A549 (cell line): ENCODE measurements around the gene FBP1. TPM values are rescaled to one million over a fixed set of nuclear protein-coding genes. Genes with fewer than 3 reads are reported as not detected.

ENCODE experiments used
- ATAC-seq, 2 experiments: fragments of 200-7000 bp in 1 of 2; fragments of >200 bp in 1 of 2; cut with Nextera tagmentation in 1 of 2; cut with Tn5 transposase in 1 of 2; 3 replicates each; pipeline versions ENCODE4 v1.8.0 to v1.9.1; 2018 to 2020; ENCODE audit warnings: mild to moderate bottlenecking in 1 of 2, moderate library complexity in 1 of 2
- CTCF ChIA-PET: fragments of 300-600 bp; sonication (Branson Sonifier 250); formaldehyde crosslinking; extraction: SDS; loops from one replicate; lab custom pipeline; 2021; ENCODE audit warnings: antibody characterized with exemption, inconsistent platforms; lab: Yijun Ruan, JAX
- POLR2A ChIA-PET: fragments of 350-600 bp; formaldehyde crosslinking; extraction: SDS; loops from one replicate; lab custom pipeline; 2021; ENCODE audit warnings: antibody characterized with exemption, inconsistent platforms; lab: Yijun Ruan, JAX
- DNase-seq, 2 experiments: peaks; one replicate each; pipeline versions ENCODE4 v3.0.0 to v3.0.0-alpha.2; 2011 to 2016; ENCODE audit warnings: low read depth in 1 of 2, low spot score in 1 of 2
- FAIRE-seq: peaks from 2 replicates; lab custom pipeline; 2011; peaks lifted over from hg19 to GRCh38; lab: Jason Lieb, UNC
- H3K27ac ChIP-seq, 2 experiments: fragments of >200 bp; sonication (Bioruptor Twin); formaldehyde crosslinking; 3 replicates each; pipeline ENCODE4 v1.5.1; 2016 to 2017
- H3K4me1 ChIP-seq: fragments of >200 bp; sonication (Bioruptor Twin); formaldehyde crosslinking; 3 replicates; pipeline ENCODE4 v1.6.1; 2016
- H3K4me2 ChIP-seq: fragments of >200 bp; sonication (Bioruptor Twin); formaldehyde crosslinking; 3 replicates; pipeline ENCODE4 v1.6.1; 2016
- H3K4me3 ChIP-seq: fragments of >200 bp; sonication (Bioruptor Twin); formaldehyde crosslinking; 3 replicates; pipeline ENCODE4 v1.5.1; 2016
- H3K9me3 ChIP-seq: fragments of >200 bp; sonication (Bioruptor Twin); formaldehyde crosslinking; 3 replicates; pipeline ENCODE4 v1.6.1; 2016
- BHLHE40 ChIP-seq: IDR thresholded peaks from 2 replicates; pipeline ENCODE4 v1.6.1; 2012; ENCODE audit warnings: low read depth, low read length, inconsistent platforms
- CBX2 ChIP-seq: fragments of 200-600 bp; sonication (generic); IDR thresholded peaks from 2 replicates; pipeline ENCODE4 v1.6.1; 2016; ENCODE audit warnings: low read depth, mild to moderate bottlenecking, borderline replicate concordance
- CBX8 ChIP-seq: fragments of 200-600 bp; sonication (generic); IDR thresholded peaks from 2 replicates; pipeline ENCODE4 v1.6.1; 2016
- CEBPB ChIP-seq, 2 experiments: fragments of >200 bp in 1 of 2; sonication (Bioruptor Twin) in 1 of 2; formaldehyde crosslinking in 1 of 2; IDR thresholded peaks; 2 replicates each; pipeline ENCODE4 v1.6.1; 2012 to 2016
- CHD2 ChIP-seq: fragments of 150-350 bp; IDR thresholded peaks from 2 replicates; pipeline ENCODE4 v1.6.1; 2014; ENCODE audit warnings: low read length; ENCODE audit not compliant: partially characterized antibody
- CHD4 ChIP-seq: fragments of 200-600 bp; sonication (generic); IDR thresholded peaks from 2 replicates; pipeline ENCODE4 v1.6.1; 2016; ENCODE audit warnings: antibody characterized with exemption, mild to moderate bottlenecking, borderline replicate concordance
- EP300 ChIP-seq, 2 experiments: fragments of >200 bp; sonication (Bioruptor Twin); formaldehyde crosslinking; IDR thresholded peaks; 2 replicates in 1 of 2; 3 replicates in 1 of 2; pipeline ENCODE4 v1.6.1; 2016 to 2017
- HOXA7 ChIP-seq: fragments of 250-450 bp; sonication (Bioruptor Pico); IDR thresholded peaks from 2 replicates; pipeline ENCODE4 v1.5.0; 2020; ENCODE audit warnings: mild to moderate bottlenecking, moderate library complexity
- HOXB13 ChIP-seq: fragments of 250-450 bp; sonication (Bioruptor Pico); IDR thresholded peaks from 2 replicates; pipeline ENCODE4 v1.5.0; 2020; ENCODE audit warnings: low read depth, mild to moderate bottlenecking, moderate library complexity
- JUNB ChIP-seq: fragments of >200 bp; sonication (Bioruptor Twin); formaldehyde crosslinking; IDR thresholded peaks from 2 replicates; pipeline ENCODE4 v1.6.1; 2016
- KDM5A ChIP-seq: fragments of 200-600 bp; sonication (generic); IDR thresholded peaks from 2 replicates; pipeline ENCODE4 v1.6.1; 2016; ENCODE audit warnings: antibody characterized with exemption, mild to moderate bottlenecking
- MAZ ChIP-seq: fragments of 150-350 bp; IDR thresholded peaks from 2 replicates; pipeline ENCODE4 v1.6.1; 2014; ENCODE audit warnings: antibody characterized with exemption, low read depth, low read length, borderline replicate concordance
- NFE2L2 ChIP-seq: fragments of 150-350 bp; conservative IDR thresholded peaks from 2 replicates; pipeline ENCODE4 v1.6.1; 2014; ENCODE audit warnings: low read length
- NPAS2 ChIP-seq: fragments of 250-450 bp; sonication (Bioruptor Pico); IDR thresholded peaks from 2 replicates; pipeline ENCODE4 v1.8.0; 2022; ENCODE audit warnings: mild to moderate bottlenecking, moderate library complexity, borderline replicate concordance
- PHF8 ChIP-seq: fragments of 200-600 bp; sonication (generic); IDR thresholded peaks from 2 replicates; pipeline ENCODE4 v1.6.1; 2016; ENCODE audit warnings: low read depth, mild to moderate bottlenecking, antibody characterized with exemption, moderate library complexity, borderline replicate concordance
- POLR2AphosphoS2 ChIP-seq: conservative IDR thresholded peaks from 2 replicates; pipeline ENCODE4 v1.6.1; 2012; ENCODE audit warnings: low read length, improper control_type of control experiment, inconsistent platforms
- RCOR1 ChIP-seq: fragments of 150-350 bp; IDR thresholded peaks from 2 replicates; pipeline ENCODE4 v1.6.1; 2014; ENCODE audit warnings: antibody characterized with exemption, low read length, low read depth
- RFX5 ChIP-seq: fragments of 450-650 bp; IDR thresholded peaks from 2 replicates; pipeline ENCODE4 v1.7.1; 2014; ENCODE audit warnings: antibody characterized with exemption, mild to moderate bottlenecking, moderate library complexity
- SREBF2 ChIP-seq: fragments of 450-650 bp; IDR thresholded peaks from 2 replicates; pipeline ENCODE4 v1.6.1; 2014; ENCODE audit warnings: mild to moderate bottlenecking, moderate library complexity
- TFCP2L1 ChIP-seq: fragments of 250-450 bp; sonication (Bioruptor Pico); IDR thresholded peaks from 2 replicates; pipeline ENCODE4 v1.5.0; 2021; ENCODE audit warnings: mild to moderate bottlenecking
- ZC3H11A ChIP-seq: fragments of 450-650 bp; IDR thresholded peaks from 2 replicates; pipeline ENCODE4 v1.6.1; 2014; ENCODE audit warnings: antibody characterized with exemption, mild to moderate bottlenecking
- ZNF302 ChIP-seq: fragments of 250-450 bp; sonication (Bioruptor Pico); IDR thresholded peaks from 2 replicates; pipeline ENCODE4 v1.9.0; 2021; ENCODE audit warnings: inconsistent platforms, mild to moderate bottlenecking, moderate library complexity
- WGBS: methylation state at CpG from one replicate; pipeline ENCODE4 v1.1.6; 2017; ENCODE audit errors: missing lambda C conversion rate; 5-methylcytosine and 5-hydroxymethylcytosine counted together
- polyA plus RNA-seq, 4 experiments: library from polyadenylated mRNA; depleted of rRNA in 3 of 4; stranded (reverse); fragments of >200 nt; fragmentation: RNase III in 1 of 4; extraction: RNeasy Plus Mini Kit Qiagen cat#74134 plus additional on column Dnase treatment in 1 of 4; gene quantifications; 2 replicates in 3 of 4; 3 replicates in 1 of 4; pipeline ENCODE4 v1.2.3, GENCODE V29; 2011 to 2017
- TF ChIP-seq, protein P1 (sequence below): fragments of >200 bp; sonication (Bioruptor Twin); formaldehyde crosslinking; IDR thresholded peaks from 3 replicates; pipeline ENCODE4 v1.5.1; 2016
- TF ChIP-seq, protein P2 (sequence below): IDR thresholded peaks from 2 replicates; pipeline ENCODE4 v1.6.1; 2012
- TF ChIP-seq, protein P3 (sequence below): fragments of 150-350 bp; IDR thresholded peaks from 2 replicates; pipeline ENCODE4 v1.6.1; 2014; ENCODE audit warnings: low read depth, mild to moderate bottlenecking, low read length
- TF ChIP-seq, protein P4 (sequence below): fragments of >200 bp; sonication (Bioruptor Twin); formaldehyde crosslinking; IDR thresholded peaks from 3 replicates; pipeline ENCODE4 v1.6.1; 2016

Gene FBP1
- polyA plus RNA-seq, 2 of the 4 experiments (the other 2 are of a cell fraction), result not detected

DNA sequence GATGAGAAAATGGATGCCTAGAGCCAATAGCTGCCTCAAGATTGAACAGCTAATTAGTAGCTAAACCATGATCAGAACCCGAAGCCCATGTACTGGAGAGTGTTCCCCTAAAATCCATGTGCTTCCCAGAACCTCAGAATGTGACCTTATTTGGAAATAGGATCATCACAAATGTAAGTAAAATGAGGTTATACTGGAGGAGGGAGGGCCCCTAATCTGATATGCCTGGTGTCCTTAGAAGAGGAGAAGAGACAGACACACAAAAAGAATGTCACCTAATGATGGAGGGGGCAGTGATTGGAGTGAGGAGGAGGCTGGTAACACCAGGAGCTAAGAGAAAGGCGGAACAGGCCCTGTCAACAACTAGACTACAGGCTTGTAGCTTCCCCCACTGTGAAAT, 41.3 kb upstream of the FBP1 start:
- 39% methylated on average over 2 of the region's 2 CpGs for WGBS
- no peak for FAIRE-seq
- H3K9me3 ChIP-seq, result no peaks in the 10 kb centered on the region
- no peak for DNase-seq
- no peak for TF ChIP-seq RFX5
- no peak for TF ChIP-seq HOXB13 (CRISPR knock-in tag)
- no peak for TF ChIP-seq CBX2
- TF ChIP-seq TFCP2L1, result no peak
- TF ChIP-seq, protein P1, sequence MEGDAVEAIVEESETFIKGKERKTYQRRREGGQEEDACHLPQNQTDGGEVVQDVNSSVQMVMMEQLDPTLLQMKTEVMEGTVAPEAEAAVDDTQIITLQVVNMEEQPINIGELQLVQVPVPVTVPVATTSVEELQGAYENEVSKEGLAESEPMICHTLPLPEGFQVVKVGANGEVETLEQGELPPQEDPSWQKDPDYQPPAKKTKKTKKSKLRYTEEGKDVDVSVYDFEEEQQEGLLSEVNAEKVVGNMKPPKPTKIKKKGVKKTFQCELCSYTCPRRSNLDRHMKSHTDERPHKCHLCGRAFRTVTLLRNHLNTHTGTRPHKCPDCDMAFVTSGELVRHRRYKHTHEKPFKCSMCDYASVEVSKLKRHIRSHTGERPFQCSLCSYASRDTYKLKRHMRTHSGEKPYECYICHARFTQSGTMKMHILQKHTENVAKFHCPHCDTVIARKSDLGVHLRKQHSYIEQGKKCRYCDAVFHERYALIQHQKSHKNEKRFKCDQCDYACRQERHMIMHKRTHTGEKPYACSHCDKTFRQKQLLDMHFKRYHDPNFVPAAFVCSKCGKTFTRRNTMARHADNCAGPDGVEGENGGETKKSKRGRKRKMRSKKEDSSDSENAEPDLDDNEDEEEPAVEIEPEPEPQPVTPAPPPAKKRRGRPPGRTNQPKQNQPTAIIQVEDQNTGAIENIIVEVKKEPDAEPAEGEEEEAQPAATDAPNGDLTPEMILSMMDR, result no peak
- no peak for TF ChIP-seq ZC3H11A
- TF ChIP-seq EP300 (IDR thresholded peaks at IDR 0.05), result no peak
- TF ChIP-seq NFE2L2, result no peak
- no peak for TF ChIP-seq BHLHE40
- TF ChIP-seq POLR2AphosphoS2, result no peak
- no peak for TF ChIP-seq KDM5A
- no peak for TF ChIP-seq ZNF302
- TF ChIP-seq PHF8, result no peak
- no peak for TF ChIP-seq CHD2
- TF ChIP-seq, protein P2, sequence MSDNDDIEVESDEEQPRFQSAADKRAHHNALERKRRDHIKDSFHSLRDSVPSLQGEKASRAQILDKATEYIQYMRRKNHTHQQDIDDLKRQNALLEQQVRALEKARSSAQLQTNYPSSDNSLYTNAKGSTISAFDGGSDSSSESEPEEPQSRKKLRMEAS, result no peak
- no peak for TF ChIP-seq CHD4
- TF ChIP-seq MAZ, result no peak
- POLR2A ChIA-PET, result interaction anchor here (2.6 kb wide), 1 partner anchor 46 kb away, joined by 9 read pairs; the partner anchor contains the start of gene AOPEP
- ATAC-seq, result peak in 1 of 2 experiments; percentile 6; a peak in 3 of 6 replicates
- H3K4me3 ChIP-seq, result no peak overlapping the region
- no peak overlapping the region for H3K4me2 ChIP-seq
- peak overlapping the region in 1 of 2 experiments; percentile 82; a peak in 3 of 6 replicates for H3K27ac ChIP-seq
- H3K4me1 ChIP-seq, result peaks cover 17% of the 10 kb centered on the region
- CTCF ChIA-PET, result interaction anchor here (0.7 to 10.9 kb wide), 77 partner anchors 8 to 1781 kb away, joined by 3 to 284 read pairs (median 6); partner anchors contain the start of genes AOPEP and PCAT7

DNA sequence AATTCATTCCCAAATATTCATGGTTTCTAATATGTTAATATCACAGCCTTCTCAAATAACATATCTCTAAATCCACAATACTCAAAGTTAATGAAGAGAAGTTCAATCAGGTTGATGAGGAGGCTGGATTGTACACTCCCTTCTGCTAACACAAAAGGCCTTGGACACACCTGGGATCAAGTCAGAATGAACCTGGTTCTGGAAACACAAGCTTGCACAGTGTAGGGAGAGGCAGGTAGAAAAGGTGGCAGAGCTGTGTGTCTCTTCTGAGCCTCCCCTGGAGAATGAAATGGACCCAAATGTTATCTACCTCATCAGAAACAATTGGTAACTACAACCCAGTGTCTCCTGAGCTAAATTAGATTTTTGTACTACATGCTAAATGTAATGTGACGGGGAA, 40.7 kb upstream of the FBP1 start:
- TF ChIP-seq, protein P3, sequence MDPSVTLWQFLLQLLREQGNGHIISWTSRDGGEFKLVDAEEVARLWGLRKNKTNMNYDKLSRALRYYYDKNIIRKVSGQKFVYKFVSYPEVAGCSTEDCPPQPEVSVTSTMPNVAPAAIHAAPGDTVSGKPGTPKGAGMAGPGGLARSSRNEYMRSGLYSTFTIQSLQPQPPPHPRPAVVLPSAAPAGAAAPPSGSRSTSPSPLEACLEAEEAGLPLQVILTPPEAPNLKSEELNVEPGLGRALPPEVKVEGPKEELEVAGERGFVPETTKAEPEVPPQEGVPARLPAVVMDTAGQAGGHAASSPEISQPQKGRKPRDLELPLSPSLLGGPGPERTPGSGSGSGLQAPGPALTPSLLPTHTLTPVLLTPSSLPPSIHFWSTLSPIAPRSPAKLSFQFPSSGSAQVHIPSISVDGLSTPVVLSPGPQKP, result no peak
- TF ChIP-seq HOXA7, result no peak
- ATAC-seq, result no peak
- no peak for FAIRE-seq
- POLR2A ChIA-PET, result interaction anchor here (2.6 kb wide), 1 partner anchor 46 kb away, joined by 9 read pairs; the partner anchor contains the start of gene AOPEP
- WGBS, result 83% methylated on average over 1 of the region's 1 CpG
- H3K9me3 ChIP-seq, result no peaks in the 10 kb centered on the region
- DNase-seq, result no peak
- H3K4me3 ChIP-seq, result no peak overlapping the region
- no peak overlapping the region for H3K4me2 ChIP-seq
- H3K4me1 ChIP-seq, result peaks cover 24% of the 10 kb centered on the region
- CTCF ChIA-PET, result interaction anchor here (0.8 to 10.9 kb wide), 18 partner anchors 8 to 500 kb away, joined by 3 to 284 read pairs (median 13); partner anchors contain the start of genes AOPEP and PCAT7
- H3K27ac ChIP-seq, result peak overlapping the region in 1 of 2 experiments; percentile 82; a peak in 2 of 6 replicates

- ChIA-PET POLR2A (interaction anchor here (2.6 kb wide), 1 partner anchor 47 kb away, joined by 9 read pairs; the partner anchor contains the start of gene AOPEP), CTCF (interaction anchor here (0.8 to 10.9 kb wide), 4 partner anchors 10 to 449 kb away, joined by 3 to 284 read pairs (median 36); no protein-coding TSS in a partner anchor)
- DNase-seq (no peak), ATAC-seq (no peak), FAIRE-seq (no peak)
- Histone ChIP-seq H3K9me3 (no peaks in the 10 kb centered on the region), H3K4me3 (no peak overlapping the region), H3K4me1 (peaks cover 25% of the 10 kb centered on the region), H3K4me2 (no peak overlapping the region), H3K27ac (peak overlapping the region in 1 of 2 experiments; percentile 82; a peak in 1 of 6 replicates)
- WGBS, result 87% methylated on average over 8 of the region's 8 CpGs
- TF ChIP-seq NPAS2 (CRISPR knock-in tag) (no peak), CEBPB (IDR thresholded peaks at IDR 0.05) (no peak), SREBF2 (no peak), CBX8 (no peak), HOXA7 (no peak), RFX5 (no peak), ZNF302 (no peak), JUNB (no peak), RCOR1 (no peak), NFE2L2 (no peak)
- TF ChIP-seq, protein P4, sequence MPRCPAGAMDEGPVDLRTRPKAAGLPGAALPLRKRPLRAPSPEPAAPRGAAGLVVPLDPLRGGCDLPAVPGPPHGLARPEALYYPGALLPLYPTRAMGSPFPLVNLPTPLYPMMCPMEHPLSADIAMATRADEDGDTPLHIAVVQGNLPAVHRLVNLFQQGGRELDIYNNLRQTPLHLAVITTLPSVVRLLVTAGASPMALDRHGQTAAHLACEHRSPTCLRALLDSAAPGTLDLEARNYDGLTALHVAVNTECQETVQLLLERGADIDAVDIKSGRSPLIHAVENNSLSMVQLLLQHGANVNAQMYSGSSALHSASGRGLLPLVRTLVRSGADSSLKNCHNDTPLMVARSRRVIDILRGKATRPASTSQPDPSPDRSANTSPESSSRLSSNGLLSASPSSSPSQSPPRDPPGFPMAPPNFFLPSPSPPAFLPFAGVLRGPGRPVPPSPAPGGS, result no peak
Observed at GRCh38 chr9:94679587-94679986, 40.3 kb upstream of the FBP1 start.
